NCI-H1417 (cell line): ENCODE measurements around the gene TMC8.
"Not testable (repeated sequence)": the region's sequence is repeated elsewhere in the genome, so short reads cannot be mapped to it uniquely, and the experiment has no call there.

Experiments
- DNase-seq, 3 experiments: peaks; one replicate each; lab custom pipeline; 2025; lab: John Stamatoyannopoulos, UW

Gene TMC8

DNA sequence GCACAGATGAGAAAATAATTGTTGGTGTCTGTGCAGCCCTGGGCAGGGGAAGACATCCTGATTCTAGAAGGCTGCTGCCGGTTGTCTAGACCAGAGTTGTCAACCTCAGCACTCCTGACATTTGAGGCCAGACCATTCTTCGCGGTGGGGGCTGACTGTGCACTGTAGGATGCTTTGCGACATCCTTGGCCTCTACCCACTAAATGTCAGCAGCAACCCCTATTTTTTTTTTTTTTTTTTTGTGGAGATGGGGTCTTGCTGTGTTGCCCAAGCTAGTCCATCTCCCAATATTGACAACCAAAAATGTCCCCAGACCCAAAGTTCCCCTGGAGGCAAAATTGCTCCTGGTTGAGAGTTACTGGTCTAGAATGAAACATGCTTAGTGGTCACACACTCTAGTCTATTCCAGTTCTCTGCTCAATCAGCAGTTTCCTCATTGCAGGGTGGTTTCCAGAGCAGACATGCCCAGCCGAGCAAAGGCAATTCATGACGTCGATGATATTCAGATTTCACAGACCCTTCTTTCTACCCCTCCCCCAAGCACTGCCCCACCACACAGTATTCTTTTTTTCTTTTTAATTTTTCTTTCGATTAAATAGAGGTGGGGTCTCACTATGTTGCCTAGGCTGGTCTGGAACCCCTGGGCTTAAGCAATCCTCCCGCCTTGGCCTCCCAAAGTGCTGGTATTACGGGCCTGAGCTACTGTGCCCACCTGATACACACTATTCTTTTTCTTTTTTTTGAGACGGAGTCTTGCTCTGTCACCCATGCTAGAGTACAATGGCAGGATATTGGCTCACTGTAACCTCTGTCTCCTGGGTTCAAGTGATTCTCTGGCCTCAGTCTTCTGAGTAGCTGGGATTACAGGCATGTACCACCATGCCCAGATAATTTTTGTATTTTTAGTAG, 24.6 kb downstream of the TMC8 start:
- DNase-seq: no peak

DNA sequence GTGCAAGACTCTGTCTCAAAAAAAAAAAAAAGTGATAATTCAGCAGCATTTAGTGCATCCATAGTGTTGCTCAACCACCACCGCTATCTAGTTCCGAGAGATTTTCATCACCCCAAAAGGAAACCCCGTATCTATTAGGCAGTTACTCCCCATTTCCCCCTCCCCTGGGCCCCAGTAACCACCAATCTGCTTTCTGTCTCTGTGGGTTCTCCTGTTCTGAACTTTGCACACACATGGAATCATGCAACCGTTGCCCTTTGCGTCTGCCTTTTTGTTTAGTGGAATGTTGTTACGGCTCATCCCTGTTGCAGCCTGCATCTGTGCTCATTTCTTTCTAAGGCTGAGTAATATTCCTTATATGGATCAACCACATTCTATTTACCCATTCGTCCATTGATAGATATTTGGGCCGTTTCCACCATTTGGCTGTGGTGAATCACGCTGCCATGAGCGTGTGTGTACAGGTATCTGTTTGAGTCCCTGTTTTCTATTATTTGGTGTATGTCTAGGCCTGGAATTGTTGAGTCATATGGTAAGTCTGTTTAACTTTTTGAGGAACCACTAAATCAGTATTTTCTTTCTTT, 29.1 kb downstream of the TMC8 start:
- no peak for DNase-seq

DNA sequence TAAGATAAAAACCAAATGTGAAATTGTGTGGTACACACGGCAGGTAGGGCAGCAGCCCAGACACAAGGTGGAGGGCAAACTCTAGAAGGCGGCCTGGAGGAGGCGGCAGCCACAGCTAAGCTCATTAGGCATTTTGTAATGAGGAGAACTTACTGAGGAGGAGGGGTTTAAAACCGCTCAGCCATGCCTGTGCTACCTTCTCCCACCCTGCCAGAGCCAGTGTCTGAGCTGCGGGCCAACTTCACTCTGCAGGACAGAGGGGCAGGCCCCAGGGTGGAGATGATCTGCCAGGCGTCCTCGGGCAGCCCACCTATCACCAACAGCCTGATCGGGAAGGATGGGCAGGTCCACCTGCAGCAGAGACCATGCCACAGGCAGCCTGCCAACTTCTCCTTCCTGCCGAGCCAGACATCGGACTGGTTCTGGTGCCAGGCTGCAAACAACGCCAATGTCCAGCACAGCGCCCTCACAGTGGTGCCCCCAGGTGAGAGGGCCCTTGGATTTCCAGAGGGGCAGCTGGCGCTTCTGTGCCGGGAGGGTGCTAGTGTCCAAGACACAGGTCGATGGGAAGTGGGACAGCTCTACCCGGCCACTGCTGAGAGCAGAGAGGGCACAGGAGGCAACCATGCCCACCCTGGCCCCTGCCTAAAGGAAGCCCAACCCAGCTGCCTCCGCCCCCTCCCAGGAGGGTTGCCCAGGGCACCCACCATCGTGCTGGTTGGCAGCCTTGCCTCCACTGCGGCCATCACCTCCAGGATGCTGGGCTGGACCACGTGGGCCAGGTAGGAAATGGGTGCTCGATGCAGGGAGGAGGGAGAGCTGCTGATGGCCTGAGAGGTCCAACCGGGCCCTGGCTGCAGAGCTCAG, 33.5 kb downstream of the TMC8 start:
- no peak for DNase-seq

DNA sequence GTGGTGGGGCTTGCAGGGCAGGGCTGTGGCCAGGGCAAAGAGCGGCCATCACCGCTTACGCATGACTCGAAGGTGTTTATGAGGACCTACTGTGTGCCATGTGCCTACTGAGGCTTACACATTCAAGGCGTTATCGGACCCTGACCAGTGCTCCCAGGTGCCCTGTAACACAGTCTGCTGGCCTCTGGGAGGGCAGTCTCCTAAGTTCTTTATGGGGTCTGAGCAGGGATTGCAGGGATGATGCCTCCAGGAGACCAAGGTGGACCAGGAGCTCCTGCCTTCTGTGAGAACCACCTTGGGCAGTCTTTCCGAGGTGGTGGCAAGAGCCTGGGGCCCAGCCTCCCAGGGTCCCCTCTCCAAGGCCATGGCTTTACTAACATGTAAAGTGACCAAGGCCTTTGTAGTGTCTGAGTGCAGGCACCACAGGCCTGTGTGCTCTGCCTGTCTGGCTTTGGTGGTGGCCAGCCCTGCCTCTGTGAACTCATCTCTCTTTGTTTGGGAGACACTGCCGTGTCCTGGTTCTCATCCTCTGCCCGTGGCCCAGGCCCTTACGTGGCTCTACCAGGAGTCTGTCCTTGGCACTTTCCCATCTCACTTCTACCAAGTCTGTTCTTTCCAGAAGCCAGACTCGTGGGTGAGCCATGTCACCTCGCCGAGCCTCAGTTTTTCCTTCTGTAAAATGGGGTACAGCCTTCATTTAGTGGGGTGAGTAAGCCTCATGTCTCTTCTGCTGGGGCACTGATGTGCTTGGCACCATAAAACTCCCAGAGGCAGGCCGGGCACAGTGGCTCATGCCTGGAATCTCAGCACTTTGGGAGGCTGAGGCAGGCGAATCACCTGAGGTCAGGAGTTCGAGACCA, 34.4 kb downstream of the TMC8 start:
- DNase-seq: no peak

DNA sequence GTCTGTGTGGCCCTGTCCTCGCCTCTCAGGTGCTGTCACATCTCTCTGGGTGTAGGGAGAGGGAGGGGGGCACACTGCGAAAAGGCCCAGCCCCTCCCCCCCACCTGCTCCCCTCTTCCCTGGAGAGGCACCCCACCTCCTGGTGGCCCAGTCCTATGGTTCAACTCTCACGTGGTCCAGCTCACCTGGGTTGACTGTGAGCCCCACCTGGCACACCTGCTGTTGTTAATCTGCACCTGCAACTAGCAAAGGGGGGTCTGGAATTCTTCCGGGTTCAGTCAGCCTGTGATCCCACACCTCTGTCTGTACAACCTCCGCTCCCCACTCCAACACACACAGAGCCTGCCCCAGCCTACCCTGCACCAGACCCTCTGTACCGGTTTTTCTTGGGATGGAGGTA, 35.8 kb downstream of the TMC8 start:
- DNase-seq: peak in 2 of 3 experiments; percentile 27 to 33

DNA sequence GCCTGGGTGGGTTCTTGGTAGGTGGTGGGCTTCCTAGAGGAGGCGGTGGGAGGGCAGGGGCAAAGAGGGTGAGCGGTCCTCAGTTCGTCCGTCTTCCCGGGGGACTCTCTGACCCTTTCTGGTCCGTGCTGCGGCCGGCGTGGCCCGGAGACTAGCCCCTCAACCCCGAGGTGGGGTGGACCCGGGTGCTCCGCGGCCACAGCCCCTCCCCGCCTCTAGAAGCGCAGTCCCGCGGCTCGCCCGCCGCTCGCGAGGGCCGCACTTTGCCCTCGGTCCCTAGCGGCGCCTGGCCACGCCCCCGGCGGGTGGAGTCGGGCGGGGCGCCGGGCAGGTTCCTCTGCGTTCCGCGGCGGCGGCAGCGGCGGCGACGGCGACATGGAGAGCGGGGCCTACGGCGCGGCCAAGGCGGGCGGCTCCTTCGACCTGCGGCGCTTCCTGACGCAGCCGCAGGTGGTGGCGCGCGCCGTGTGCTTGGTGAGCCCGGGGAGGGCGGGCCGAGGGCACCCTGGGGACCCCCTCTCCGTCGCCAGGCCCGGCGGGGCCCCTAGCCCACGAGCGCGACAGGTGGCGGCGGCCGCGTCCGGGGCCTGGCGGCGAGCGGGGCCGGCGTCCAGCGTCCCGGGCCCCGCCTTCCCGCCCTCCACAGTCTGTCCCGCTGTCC, 37.8 kb downstream of the TMC8 start, which contains the start of gene SYNGR2:
Gene SYNGR2 (plus strand): TSS at position 340 of the 661 bp plus-strand sequence. CDS start 36 bp downstream, at position 376.
- DNase-seq: peak; percentile 86 to 90 (median 88)

DNA sequence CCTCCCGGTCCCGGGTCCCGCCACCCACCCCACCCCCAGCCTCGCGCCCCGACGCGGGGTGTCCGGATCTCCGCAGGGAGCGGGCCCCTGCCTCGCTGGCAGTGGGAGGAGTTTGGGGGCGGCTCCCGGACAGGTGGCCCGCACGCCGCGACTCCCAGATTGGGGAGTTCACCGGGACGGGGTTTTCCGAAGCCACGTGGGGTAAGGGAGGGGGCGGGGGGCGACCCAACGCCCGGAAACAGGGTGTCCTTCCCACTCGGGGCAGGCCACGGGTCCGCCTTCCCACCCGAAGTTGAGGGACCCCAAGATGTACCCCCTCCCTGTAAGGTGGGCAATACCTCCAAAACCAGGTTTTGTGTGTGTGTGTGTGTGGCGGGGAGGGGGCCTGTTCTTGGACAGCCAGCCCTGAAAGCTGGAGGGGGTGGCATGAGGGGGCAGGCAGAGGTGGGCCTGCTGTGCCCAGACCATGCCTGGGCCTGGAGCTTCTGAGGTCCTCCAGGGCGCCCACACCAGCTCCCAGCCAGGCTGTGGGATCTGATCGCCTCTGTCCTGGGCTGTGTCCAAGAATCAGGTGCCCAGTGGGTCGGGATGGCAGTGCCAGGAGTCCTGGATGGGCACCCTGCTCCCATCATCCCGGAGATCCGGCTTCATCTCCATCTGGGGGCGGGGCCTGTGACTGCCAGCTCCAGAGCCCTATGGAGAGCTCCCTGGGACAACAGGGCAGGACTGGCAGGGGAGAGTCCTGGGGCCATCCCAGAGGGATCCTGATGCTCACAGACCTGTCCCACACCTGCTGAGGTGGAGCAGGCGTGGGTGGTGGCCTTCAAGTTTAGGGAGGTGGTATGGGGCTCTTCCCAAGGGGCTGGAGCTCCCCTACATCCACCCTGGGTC, 38.6 kb downstream of the TMC8 start:
- DNase-seq: peak; percentile 15 to 38 (median 25)

DNA sequence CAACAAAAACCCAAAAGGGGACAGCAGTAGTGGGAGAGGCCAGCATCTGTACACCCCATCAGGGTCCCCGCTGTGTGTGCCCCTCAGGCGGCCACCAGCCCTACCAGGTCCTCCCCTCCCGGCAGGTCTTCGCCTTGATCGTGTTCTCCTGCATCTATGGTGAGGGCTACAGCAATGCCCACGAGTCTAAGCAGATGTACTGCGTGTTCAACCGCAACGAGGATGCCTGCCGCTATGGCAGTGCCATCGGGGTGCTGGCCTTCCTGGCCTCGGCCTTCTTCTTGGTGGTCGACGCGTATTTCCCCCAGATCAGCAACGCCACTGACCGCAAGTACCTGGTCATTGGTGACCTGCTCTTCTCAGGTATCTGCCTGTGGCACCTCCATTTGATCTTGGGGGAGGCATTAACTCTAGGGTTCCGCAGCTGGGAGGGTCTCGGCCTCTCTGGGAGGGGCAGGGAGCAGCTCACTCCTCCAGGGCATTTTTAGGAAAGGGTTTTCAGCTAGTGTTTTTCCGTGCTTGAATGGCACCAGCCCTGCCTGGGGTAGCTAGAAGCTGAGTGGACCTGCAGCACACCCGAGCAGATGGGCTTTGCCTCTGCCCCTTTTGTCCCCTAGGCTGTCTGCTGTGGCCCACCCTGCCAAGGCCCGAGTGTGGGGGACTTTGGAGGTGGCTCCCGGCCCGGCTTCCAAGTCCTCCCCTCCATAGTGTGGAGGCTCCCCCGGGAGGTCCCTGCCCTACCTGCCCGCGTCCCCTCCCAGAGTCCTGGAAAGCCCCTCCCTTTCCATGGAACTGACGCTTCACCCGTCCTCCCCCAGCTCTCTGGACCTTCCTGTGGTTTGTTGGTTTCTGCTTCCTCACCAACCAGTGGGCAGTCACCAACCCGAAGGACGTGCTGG, 40.4 kb downstream of the TMC8 start:
- DNase-seq: no peak

DNA sequence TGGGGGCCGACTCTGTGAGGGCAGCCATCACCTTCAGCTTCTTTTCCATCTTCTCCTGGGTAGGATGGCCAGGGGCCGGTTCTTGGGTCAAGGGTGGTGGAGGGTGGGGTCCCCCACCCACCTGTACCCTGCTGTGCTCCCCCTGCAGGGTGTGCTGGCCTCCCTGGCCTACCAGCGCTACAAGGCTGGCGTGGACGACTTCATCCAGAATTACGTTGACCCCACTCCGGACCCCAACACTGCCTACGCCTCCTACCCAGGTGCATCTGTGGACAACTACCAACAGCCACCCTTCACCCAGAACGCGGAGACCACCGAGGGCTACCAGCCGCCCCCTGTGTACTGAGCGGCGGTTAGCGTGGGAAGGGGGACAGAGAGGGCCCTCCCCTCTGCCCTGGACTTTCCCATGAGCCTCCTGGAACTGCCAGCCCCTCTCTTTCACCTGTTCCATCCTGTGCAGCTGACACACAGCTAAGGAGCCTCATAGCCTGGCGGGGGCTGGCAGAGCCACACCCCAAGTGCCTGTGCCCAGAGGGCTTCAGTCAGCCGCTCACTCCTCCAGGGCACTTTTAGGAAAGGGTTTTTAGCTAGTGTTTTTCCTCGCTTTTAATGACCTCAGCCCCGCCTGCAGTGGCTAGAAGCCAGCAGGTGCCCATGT, 41.1 kb downstream of the TMC8 start:
- not testable (repeated sequence) for DNase-seq

DNA sequence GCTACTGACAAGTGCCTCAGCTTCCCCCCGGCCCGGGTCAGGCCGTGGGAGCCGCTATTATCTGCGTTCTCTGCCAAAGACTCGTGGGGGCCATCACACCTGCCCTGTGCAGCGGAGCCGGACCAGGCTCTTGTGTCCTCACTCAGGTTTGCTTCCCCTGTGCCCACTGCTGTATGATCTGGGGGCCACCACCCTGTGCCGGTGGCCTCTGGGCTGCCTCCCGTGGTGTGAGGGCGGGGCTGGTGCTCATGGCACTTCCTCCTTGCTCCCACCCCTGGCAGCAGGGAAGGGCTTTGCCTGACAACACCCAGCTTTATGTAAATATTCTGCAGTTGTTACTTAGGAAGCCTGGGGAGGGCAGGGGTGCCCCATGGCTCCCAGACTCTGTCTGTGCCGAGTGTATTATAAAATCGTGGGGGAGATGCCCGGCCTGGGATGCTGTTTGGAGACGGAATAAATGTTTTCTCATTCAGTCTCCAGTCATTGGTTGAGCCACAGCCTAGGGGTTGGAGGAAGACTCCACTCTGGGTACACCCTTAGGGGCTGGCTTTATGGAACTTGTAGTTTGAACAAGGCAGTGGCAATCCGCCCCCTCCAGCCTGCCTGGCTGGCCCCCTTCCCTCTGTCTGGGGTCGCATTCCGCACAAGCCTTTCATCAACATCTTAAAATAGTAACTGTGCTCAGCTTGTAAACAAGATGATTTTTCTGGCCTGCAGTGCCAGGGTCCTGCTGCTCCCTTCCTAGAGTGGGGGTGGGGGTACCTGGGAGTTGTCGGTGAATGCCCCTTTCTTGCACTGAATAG, 41.9 kb downstream of the TMC8 start:
- DNase-seq: peak; percentile 35 to 84 (median 68)

DNA sequence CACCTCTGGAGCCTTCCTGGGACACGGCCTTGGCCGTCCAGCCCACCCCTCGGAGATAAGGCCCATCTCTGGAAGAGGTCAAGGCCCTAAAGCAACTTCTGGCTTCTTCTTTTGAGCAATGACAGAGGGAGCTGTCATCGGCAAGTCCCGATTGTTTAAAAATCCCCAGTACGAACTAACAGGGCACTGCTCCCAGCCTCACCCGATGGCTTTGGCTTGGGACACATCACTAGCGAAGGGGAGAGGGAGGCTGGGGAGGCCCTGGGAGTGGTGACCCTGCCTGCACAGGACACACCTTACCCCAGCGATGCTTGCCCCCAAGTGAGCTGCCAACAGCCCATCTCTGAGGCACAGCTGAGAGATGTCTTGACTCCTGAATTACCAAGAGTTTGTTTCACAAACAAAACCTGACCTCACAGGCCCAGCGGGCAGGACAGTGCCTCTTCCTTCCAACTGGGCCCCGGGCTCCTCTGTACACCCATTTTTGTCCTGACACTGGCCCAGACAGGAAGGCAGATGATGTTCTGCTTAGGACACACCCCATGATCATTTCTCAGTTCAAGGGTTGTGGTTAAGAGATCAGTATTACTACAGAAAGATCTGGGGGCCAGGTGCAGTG, 42.6 kb downstream of the TMC8 start:
- no peak for DNase-seq

DNA sequence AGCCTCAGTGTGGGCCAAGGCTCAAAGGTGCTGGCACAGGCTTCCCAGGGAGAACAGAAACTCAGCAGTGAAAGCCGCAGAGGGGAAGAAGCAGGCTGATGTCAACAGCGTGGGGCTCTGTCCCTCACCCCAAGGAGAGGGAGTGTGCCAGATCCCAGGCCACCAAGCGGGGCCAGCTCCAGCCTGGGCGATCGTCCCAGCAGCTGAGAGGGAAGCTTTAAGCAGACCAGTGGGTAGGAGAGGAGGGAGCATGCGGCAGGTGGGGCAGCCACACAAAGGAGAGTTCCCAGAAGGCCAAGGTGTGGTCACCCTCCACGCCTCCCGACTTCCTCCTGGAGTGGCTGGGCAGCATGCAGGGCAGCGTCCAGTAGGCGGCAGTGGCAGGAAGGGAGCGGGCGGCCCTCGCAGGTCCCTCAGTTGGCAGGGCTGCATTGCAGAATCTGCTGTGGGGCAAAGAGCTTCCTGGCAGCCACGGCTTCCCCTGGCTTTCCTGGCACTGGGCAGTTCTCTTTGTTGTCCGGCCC, 43.8 kb downstream of the TMC8 start:
- DNase-seq: no peak

DNA sequence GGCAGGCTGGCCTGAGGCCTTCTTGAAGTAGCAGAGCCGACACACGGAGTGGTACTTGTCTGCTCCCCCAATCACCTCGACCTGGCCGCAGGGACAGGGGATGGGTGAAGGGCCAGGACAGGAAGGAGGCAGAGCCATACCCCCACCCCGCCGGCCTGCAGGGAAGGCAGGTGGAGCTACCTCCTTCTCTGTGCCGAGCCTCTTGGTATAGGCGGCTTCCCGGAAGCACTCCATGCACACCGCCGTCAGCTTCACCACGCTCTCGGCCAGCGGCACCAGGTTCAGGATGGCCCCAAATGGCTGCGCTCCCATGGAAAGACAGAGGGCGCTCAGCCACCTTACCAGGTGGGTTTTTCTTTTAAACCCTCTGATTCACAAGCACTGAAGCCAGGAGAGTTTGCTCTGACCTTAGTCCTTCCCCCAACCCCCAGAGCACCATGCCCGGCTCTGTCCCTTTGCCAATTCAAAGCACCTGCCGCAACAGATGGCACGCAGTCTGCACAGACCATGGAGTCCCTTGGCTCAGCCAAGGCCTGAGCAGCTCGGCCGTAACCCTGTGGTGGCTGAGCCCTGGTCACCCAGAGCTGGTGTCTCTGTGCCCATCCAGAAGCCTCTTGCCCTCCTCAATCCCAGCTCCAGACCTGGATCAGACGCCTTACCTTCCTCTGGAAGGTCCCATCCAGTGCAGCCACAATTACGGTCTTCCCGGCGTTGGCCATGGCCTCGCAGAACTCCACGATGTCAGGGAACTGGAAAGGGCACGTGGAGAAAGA, 44.5 kb downstream of the TMC8 start:
- DNase-seq: peak in 1 of 3 experiments; percentile 20

DNA sequence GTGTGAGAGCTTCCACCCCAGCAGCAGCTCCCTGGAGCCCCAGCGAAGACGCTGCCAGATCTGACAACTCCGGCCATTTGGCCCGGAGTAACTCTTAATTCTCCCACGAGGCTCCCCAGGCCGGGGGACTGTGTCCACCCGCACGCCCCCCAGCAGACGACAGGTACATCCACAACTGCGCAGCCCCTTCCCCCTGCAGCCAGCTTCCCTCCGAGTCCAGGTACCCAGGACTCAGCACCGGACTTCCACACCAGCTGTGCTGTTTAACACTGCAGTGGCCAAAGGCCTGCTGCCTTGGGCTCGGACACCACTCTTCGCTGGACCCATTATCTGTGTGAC, 45.0 kb downstream of the TMC8 start:
- DNase-seq: no peak

DNA sequence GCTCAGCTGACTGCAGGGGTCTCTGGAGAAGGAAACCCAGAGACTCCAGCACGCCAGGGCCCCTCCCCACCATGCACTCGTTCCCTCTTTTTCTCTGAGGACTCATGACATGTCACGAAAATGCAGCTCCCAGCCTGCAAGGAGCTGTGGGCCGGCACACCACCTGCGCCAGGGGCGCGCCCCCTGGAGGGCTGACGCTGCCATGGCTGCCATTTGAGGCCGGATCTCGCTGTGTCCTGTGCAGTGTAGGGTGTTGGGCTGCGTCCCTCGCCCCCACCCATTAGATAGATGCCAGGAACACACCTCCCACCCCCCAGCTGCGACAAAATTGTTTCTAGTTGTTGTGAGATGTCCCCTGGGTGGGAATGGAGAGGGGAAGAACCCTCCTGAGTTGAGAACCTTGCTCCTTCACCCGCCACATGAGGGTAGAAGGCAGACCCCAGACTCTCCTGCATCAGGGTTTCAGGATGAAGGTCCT, 46.0 kb downstream of the TMC8 start:
- DNase-seq: peak in 2 of 3 experiments; percentile 9 to 10

DNA sequence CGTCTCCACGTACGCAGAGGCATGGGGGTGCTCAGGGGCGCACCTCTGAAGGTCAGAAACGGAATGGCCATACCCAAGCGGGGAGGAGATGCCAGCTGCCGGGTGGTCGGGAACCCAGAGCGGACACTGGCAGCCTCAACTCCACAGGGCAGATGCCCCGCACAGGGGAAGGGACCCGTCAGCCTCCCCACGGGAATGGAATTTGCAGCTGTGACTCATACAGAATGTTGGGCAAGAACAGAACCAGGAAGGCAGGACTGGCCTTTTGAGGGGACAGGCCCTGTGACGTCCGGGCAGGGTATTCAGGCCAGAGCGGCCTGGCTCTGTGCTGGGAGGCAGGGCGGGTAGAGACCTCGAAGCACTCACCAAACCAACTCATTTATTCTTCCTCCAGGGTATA, 48.8 kb downstream of the TMC8 start:
- no peak for DNase-seq
